ENCODE results near the gene RWDD1.

The RWDD1 gene, protein sequence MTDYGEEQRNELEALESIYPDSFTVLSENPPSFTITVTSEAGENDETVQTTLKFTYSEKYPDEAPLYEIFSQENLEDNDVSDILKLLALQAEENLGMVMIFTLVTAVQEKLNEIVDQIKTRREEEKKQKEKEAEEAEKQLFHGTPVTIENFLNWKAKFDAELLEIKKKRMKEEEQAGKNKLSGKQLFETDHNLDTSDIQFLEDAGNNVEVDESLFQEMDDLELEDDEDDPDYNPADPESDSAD

DNA sequence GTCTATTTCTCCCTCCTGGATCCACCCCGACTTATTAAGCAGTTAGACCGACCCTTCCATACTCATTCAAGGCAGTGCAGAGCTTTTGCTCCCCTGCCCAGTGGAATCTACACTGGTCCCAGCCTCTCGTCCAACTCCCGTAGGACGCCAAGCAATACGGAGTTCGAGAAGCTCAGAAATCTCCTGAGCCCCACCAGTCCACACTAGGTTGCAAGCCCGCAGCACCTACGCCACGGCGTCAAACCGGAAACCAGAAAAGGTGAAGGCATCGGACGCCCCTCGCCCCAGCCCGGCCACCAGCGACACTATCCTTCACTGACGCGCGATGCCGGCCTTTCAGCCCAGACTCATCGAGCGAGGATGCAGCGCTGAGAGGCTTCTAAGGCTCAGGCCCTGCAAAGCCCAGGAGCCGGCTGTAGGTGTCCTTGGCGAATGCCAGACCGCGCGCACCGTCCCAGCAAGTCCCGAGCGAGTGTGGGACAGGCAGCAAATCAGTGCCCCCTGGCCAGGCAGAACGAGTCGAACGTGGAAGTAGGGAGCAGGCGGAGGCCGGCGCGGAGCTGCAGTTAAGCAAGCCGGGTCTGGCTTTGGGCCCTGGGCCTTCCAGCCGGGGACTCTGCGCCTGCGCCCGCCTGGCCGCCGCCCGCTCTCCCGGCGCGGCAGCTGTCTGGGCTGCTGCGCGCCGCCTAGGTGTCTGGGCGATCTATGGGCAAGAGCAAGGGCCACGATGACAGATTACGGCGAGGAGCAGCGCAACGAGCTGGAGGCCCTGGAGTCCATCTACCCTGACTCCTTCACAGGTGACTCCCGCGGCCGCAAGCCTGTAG, at the start of gene RWDD1:
TSS of gene RWDD1 (plus strand) at position 649 of the 827 bp plus-strand sequence. CDS start at position 728, 79 bp downstream.
- peak; percentile 86 for DNase-seq (ENCODE audit: low read depth)

DNA sequence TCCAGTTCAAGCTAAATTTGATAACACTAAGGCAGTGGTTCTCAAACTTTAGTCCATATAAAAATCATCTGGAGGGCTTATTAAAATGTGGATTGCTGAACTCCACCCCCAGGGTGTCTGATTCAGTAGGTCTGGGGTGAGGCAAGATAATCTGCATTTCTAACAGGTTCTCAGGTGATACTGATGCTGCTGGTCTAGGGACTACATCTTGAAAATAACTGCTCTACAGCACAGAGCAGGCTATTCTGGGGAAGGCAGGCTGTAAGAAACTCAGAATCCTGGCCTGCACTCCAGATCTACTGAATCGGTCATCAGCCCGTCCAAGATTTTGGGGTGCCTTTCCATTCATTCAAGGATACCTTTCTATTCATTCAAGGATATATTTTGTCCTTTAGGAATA, 48.4 kb upstream of the RWDD1 start:
- no peak for DNase-seq (ENCODE audit: low read depth)

DNA sequence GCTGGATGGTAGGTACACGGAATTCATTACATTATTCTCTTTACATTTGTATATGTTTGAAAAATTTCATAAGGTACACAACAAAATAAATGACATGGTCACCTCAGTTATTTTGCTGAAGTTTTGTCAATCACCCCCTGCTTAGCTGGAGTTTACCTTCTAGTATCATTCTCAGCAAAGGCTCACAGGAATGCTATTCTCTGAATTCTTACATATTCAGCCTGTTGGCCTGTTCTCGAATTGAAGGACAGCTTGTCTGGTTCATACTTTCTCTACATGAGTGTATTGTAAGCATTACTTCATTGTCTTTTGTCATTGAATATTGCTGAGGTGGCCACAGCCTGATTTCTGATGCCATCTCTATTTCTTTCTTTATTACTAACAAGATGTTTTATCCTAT, 47.1 kb upstream of the RWDD1 start:
- no peak for DNase-seq (ENCODE audit: low read depth)

DNA sequence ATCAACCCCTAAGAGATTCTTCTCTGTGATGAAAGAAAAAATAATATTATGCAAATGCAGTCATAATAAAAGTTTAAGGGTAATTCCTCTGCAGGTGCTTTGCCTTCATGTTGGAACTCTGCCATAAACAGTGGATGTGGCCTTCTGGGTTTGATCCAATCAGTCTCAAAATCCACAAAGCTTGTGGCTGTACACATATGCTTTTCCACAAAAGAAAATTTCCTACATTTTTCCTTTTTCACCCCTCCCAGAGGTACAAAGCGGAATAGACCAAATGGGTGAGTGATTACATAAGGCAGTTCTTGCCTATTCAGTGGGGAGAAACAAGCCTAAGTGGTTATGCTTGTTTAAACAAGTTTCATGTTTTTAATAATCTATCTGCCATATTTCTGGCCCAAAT, 43.2 kb upstream of the RWDD1 start:
- DNase-seq (ENCODE audit: low read depth): no peak

DNA sequence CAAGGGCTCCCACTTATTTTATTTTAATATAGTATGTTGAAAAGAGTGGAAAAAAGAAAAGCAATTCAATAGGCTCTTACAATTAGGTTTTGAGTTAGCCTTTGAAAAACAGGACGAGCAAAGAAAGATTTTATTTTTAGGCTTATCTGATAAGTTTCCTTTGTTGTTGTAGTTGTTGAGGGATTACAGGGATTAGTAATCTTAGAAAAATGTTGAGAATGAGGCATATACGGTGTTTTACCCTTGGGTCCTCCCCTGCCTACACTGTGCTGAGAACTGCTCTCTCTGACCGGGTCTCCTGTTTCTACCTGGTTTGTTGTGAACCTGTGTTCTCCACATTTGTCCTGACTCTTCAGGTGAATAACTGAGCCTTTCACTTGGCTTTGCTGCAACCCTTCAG, 42.5 kb upstream of the RWDD1 start:
- no peak for DNase-seq (ENCODE audit: low read depth)

DNA sequence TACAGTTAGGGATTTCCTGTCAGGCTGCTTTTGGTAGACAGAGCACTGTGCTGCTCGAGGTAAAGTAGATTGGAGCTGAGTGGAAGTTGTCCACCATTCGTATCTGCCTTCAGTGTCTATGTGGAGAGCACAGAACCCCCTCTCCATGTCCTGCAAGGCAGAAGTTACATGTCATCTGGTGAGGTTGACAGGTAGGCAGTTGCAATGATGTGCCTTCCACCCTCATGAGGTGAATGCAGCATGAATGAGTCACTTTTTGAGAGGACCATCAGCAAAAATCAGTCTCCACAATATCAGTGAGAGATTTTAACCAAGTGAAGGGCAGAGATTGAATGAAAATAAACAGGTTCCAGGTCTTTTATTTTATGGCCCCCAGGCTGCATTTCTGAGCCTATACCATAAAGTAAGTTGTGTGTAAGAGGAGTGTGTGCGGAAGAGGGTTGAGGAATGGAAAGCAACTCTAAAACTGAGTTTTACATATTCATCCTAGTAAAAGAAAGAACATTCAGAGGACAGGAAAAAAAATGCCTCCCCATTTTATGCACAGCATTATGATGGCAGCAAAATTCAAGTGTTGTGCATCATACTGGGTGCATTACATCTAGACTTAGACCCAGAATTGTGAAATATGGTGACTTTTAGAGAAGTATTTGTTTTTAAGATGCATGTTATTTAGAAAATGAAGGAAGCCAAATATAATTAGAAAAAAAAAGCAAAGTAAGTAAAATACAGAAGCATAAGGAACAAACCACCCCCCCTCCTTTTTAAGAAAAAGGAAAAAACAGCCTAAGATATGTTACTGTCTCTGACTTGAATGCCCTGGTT, 41.6 kb upstream of the RWDD1 start:
- no peak for DNase-seq (ENCODE audit: low read depth)

DNA sequence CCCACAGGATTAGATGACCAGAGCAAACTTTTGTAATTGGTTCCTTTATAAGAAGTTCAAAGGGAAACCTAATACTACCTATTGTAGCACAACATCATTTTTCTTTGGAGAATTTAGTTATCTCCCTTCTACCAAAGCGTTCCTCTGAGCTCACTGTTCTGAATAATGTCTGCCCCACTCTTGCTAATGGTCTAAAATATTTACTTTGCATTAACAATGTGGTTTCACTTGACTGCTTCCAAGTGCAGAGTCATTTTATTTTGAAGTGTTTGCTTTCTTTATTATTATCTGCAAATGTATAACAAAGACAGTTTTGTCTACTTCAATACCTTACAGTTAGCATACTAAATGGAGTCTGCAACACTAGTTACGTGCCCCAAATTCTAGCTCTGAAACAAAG, 40.9 kb upstream of the RWDD1 start:
- no peak for DNase-seq (ENCODE audit: low read depth)

DNA sequence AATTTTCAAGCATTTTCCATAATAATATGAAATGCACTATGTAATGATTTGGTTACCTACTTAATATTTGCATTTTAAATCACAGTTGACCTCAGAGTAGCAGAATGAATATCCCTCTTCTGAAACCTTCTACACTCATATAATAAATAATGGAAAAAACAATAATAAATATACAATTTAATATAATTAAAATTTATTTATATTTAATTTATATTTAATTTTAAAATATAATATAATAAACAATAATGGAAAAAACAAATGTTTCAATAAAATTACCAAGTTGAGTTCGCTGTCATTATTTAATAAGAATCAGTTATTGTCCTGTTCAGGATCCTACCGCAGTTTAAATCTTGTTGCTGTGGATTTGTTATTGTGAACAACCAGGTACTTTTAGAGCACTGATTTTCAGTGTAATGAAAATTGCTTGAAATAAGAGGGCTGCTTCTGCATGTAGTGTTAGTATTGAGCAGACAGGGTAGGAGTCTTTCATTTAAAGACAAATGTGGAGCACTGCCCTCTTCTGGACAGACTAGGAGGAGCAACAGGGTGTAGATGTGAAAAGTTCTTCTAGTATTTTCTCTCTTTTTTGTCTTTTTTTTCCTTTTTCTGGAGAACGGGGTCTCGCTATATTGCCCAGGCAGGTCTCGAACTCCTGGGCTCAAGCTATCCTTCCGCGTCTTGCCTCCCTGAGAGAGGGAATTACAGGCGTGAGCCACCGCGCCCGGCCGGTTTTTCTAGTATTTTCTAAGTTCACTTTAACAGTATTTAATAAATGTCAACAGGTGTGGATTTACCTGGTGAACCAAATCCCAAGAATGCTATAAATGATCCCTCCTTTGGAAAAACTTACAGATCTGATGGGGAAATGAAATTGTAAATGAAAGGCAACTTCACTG, 39.4 kb upstream of the RWDD1 start:
- no peak for DNase-seq (ENCODE audit: low read depth)

DNA sequence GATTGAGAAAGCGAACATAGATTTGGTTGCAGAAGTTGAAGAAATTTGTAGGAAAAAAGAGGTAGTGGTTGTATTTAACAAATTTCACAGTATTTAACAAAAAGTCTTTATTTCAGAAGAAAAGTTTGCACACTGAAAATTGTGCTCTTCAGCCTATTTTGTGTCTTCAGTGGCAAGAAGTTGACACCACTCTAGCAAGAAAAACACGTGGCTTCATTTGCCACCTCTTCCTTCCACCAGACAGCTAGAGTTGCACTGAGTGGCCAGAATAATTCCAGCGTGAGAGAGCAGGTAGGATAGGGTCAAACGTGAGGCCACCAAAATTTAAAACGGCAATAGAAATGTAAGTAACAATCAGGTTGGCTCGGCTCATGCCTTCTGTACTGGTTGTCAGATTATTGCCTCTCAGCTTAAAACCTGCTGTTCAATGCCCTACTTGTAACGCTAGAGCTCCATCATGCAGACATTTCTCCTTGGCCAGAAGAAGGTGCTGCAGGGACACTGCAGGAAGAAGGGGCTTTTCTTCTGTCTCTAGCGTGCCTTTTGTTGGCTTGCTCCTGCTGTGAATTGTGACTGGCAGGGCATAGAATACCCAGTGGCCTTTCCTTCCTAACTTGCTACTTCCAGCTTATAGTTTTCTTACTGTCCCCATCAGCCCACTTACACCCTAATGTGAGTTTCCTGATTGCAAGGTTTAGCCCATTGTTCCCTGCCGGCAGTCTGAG, 37.9 kb upstream of the RWDD1 start:
- no peak for DNase-seq (ENCODE audit: low read depth)

DNA sequence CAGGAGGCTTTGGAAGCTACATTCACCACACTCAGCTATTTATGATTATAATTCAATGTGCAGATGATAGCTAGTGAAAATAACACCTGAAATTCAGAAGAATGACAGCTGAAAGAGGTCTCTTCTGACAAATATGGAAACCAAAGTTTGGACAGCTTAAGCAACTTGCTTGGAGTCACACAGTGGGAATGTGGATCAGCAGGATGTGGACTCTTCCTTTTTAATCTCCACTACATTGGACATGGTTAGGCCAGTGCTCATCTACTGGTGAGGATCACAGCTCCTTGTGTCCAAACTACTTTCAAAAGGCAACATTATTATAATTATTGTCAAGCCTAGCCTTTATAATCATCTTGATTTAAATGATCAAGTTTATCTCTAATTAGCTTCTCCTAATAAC, 36.2 kb upstream of the RWDD1 start:
- DNase-seq (ENCODE audit: low read depth): no peak

DNA sequence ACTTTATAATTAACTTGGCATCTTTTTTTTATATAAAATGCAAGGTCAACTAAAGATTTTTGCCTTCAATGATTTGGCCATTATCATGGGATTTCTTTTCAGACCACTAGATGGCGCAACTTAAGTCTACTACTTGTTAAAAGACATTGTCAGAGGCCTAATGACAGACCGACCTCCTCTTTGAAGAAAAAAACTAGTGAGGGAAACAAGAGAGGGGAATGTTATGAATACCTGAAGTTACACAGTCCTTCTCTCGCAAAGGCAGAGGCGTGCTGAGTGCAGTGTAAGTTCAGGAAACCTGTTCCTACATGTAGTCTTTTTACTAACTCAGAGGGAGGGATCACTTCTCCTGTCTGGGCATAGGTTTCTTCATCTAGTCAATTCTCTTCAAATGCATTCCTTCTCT, 35.1 kb upstream of the RWDD1 start:
- DNase-seq (ENCODE audit: low read depth): no peak

DNA sequence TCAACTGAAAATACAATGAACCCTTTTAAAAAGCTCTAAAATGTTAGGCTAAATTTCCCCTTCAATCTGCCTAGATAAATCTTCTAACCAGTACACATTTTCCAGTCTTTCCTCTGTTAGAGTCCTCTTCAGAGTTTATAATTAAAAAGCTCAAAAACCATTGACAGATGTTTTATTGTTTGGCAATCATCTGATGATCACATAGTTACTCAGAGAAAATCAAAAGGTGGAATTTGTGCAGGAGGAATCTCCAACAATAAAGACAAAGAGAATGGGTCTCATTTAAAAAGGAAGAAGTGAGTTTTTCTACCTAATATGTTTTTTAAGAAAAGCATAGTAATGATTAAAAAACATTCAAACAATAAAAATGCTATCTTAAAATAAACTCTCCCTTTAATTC, 28.9 kb upstream of the RWDD1 start:
- no peak for DNase-seq (ENCODE audit: low read depth)

DNA sequence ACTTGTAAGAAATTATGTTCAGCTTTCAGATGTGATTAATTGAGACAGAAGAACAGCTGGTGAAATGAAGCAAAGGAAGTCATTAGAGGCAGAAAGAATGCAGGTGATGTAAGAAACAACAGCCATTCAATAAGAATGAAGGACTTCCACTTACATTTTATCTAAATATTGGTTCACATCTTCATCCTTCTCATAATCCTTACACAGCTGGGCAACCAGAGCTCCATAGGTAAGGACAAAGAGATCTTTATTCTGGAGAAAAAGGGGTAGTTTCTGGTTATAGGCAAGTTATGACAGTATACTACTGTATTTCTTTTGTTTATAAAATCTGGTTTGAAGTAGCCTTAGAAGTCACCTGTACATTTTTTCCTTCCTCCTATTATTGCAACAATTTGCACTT, 28.2 kb upstream of the RWDD1 start:
- no peak for DNase-seq (ENCODE audit: low read depth)

DNA sequence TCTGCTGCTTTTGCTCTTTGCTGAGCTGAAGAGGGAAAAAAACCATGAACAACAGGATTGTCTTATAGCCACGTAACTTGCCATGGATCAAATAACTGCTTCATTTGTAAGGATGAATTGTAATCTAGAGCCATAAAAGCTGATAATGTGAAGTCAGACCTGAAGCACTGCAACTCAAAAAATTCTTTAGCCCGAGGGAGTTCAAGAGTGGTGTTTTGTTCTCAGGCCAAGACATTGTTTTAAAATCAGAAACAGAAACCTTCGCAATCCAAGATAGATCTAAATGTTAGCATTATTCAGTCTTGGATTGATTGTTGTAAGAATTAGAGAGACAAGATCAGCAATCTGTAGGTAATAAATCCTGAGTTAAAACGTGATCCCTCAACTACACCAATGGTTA, 25.7 kb upstream of the RWDD1 start, which contains the start of gene TRAPPC3L:
TSS of gene TRAPPC3L (minus strand) at position 34 of the 400 bp plus-strand sequence. CDS start 170 bp downstream, outside the sequence.
- no peak for DNase-seq (ENCODE audit: low read depth)

DNA sequence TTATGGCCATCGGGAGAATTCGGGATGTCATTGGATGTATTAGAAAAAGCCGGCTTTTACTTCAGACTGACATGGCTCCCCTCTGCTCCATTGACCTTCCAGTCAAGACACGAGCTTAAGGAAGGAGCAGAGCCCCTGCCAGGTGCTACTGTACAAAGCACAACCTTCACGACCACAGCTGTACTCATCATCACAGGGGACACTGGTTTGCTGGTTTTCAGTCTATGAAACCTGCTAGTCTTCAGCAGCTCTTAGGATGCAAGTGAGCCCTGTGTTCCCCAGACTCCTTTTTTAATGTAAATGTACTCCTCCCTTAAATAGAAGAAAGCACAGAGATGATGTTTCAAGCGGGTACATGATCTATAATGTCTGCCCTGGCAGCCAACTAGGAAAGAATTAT, 23.9 kb upstream of the RWDD1 start:
- DNase-seq (ENCODE audit: low read depth): no peak

DNA sequence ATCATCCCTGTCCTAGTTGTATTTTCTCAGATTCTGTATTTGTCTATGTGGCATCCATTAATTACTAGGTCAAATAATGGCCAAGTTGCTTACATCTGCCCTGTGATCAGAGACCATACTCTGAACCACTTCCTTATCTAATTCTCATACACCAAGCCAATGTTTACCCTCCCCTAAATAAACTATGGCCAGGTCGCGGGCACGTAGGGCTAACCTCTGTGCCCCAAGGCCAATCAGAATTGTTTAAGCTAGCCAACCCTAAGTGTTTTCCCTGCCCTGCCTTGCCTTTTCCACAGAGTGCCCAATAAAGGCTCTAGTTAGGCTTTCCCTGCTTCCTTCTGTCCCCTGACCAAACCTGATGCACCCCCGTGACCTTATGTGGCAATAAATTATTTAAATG, 20.5 kb upstream of the RWDD1 start:
- no peak for DNase-seq (ENCODE audit: low read depth)

DNA sequence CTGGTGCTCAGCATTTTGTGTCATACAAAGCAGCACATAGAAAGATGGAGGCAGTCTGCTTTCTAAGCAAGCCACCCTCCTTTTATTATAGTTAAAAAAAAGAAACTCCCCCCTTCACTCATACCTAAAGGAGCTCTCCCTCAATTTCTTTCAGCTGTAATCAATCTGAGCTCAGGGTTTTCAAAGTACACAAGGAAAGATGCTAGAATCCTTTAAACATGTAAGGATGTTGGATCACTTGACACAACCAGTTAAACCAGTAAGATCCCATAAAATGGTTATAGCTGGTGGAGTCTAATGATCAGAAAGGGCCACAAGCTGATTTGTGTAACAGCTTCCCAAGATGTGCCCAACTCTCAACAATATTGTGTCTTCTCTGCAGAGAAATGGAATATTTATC, 17.9 kb upstream of the RWDD1 start, which contains the start of gene CALHM4:
TSS of gene CALHM4 (plus strand) at position 301 of the 400 bp plus-strand sequence. CDS start at position 344, 43 bp downstream.
- DNase-seq (ENCODE audit: low read depth): no peak

DNA sequence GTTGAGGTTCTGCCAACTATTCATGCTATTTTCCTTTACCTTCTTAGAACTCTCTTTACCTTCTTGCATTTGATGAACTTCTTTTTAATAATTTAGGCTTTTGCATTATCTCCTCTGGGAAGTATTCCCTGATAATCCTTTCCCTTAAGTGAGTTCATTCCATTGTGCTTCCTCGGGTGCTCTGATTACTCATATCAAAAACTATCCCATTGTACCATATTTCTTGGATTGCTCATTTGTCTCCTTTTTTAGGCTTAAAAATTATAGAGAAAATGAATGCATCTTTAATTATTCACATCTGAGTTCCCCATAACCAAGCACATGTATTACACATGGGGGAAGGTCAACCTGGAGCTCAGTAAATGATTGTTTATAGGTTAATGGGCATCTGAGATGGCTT, 15.2 kb upstream of the RWDD1 start:
- no peak for DNase-seq (ENCODE audit: low read depth)

DNA sequence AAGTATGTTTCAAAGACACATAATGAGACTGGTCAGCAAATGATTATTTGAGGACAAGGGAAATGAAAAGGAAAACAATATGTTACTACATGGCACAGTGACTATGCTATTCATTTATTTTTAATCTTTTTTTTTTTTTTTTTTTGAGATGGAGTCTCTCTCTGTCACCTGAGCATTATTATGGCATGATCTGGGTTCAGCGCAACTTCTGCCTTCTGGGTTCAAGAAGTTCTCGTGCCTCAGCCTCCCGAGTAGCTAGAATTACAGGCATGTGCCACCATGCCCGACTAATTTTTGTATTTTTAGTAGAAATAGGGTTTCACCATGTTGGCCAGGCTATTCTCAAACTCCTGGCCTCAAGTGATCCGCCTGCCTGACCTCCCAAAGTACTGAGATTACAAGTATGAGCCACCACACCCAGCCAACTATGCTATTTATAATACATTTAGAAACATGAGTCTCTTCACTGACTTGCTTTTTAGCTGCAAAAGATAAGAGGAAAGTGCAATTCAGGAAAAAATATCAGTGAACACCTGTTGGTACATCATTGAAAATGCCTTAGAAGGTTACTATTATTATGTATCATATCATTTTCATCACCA, 14.4 kb upstream of the RWDD1 start:
- DNase-seq (ENCODE audit: low read depth): no peak

DNA sequence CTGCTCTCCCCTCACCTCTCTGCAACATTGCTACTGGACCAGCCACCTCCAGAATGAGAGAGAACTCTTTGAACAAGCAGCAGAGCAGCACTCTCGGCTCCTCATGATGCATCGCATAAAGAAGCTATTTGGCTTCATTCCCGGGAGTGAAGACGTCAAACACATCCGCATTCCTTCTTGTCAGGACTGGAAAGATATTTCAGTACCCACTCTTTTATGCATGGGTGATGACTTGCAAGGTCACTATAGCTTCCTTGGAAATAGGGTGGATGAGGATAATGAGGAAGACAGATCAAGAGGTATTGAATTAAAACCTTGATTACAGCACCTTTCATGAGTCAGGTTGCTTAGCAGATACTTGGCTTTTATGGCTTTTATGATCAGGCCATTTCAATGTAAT, 13.4 kb upstream of the RWDD1 start:
- DNase-seq (ENCODE audit: low read depth): no peak
